Stimulated activated naive CD4-positive, alpha-beta T cell treated with Interleukin-2 at 50 U/mL for 16 hours (primary cell): ENCODE data around the gene RASGRP2.
A peak's percentile ranks its signal among the peaks of the same experiment; 100 is the strongest.

ENCODE experiments used
- DNase-seq: peaks from one replicate; lab custom pipeline; 2025; lab: John Stamatoyannopoulos, UW

Gene RASGRP2

DNA sequence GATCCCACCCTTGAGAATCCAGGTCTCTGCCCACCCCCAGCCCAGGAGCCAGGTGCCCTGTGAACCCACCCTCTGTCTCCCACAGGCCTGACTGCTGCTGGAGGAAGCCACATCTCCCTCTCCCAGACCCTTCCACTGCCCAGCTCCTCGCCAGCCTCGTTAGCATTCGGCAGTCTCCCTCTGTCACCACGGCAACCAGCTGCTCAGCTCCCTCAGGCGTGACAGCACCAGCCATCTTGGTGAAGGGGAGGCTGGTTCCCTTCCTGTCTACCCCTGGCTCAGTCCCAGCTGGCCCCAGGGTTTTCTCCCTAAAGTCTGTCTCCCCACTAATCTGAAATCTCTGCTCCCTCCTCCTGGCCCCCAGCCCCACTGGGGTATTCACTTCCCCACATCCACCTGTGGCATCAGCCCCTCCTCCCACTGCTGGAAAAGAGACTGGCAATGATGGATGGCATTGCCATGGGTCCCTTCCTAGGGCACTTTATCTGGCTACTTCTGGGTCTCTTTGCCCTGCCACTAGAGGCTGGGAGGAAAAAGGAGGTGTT, 49.0 kb downstream of the RASGRP2 start:
- no peak for DNase-seq

DNA sequence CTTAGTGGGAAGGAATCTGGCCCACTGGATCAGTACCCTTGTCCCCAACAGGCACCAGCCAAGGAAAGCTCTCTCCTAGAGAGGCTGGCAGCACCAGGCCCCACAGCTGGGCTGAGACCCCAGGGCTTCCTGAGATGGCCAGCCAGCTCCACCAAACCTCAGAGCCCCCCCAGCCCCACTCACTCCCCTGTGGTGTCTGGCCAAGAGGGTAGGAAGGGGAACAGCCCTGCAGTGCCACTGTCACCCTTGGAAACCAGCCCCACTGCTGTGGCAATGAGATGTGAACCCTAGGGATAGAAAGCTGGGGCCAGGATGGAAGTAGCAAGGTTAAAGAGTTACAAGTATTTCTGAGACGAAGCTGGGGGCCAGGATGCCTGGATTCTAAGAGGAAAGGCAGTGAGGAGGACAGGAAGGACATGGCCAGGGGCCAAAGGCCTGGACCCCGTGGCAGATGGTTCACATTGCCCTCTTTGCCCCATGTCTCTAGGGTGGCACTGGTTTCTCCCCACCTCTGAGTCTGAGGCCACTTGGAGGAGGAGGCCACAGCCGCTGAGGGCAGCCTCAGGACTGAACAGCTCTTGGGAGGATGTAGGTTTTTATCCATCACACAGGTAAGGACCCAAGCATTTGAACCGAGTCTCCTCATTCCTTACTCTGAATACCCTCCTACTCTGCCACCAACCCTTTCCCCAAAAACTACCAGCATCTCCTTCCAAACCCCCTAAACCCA, 49.8 kb downstream of the RASGRP2 start:
- no peak for DNase-seq

DNA sequence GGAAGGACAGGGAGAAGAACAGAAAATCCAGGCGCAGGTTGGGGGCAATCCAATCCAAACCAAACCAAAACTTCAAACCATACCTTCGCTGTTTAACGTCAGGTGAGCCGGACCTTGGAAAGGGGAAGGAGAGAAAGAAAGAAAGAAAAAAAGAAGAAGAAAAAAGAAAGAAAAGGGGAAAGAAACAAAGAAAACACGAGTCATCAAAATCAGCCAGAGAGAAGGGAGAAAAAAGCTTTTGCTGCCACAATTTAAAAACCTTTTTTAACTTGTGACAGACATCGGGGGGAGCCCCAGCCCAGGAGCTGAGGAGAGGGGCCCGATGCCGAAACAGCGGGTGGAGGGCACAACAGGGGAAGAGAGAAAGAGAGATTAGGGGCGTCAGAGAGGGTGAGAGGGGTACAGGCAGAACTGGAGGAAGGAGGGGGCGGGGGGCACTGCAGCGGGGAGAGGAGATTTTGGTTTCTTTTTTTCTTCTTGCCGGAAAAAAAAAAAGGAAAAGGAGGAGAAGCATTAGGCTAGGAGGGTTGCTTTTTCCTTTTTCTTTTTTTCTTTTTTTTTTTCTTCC, 51.1 kb downstream of the RASGRP2 start:
- no peak for DNase-seq

DNA sequence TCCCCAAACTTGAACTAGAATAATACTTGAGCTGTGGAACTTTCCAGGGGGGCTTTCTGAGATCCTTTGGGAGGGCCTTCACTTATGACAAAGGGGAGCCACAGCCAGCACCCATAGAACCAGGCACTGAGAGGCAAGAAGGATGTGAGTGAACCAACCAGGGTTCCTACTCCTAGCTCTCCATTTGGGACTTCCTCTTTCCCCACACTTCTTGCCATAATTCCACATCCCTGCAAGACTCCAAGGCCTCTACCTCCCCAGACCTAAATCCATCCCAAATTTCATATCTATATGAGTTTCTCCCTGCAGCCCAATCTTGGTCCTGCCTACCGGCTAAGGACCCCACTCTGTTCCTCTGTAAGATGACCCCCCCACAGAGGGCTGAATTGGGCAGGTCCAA, 52.4 kb downstream of the RASGRP2 start:
- DNase-seq = no peak

DNA sequence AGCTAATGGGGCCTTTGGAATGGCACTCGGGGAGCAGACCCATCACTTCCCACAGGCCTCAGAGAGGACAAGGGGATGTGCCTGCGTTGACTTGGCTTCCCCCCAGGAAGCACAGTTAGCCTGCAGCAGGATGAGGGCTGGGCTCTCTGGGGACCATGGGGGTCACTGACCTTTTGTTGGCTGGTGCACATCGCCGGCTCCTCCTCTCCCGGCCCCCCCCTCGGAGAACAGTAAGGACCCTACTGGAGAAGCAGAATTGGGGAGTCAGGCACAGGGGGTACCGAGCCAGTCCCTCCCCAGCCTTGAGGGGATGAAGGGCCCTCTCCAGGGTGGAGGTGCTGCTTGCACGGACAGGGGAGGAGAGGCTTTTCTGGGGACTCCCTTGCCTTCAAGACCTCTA, 53.7 kb downstream of the RASGRP2 start:
- no peak for DNase-seq

DNA sequence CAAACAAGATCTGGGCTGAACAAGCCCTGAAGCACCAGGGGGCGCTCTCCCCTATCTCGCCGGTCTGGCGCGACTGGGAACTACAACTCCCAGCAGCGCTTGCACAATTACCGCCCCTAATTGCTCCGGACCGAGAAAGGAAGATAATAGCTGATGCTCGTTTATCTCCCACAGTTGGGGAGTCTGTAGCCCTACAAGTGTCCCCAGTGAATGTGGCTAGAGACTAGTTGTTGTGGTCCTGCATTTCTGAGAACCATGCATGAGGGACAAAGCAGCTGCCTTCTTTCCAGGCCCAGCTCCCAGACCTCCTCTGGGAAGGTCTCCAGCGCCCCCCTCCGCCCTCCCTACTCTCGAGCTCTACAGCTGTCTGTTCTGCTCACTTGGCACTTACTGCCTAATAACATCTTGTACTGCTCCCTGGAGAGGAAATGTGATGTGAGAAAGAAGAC, 55.4 kb downstream of the RASGRP2 start:
- peak; percentile 83 for DNase-seq

DNA sequence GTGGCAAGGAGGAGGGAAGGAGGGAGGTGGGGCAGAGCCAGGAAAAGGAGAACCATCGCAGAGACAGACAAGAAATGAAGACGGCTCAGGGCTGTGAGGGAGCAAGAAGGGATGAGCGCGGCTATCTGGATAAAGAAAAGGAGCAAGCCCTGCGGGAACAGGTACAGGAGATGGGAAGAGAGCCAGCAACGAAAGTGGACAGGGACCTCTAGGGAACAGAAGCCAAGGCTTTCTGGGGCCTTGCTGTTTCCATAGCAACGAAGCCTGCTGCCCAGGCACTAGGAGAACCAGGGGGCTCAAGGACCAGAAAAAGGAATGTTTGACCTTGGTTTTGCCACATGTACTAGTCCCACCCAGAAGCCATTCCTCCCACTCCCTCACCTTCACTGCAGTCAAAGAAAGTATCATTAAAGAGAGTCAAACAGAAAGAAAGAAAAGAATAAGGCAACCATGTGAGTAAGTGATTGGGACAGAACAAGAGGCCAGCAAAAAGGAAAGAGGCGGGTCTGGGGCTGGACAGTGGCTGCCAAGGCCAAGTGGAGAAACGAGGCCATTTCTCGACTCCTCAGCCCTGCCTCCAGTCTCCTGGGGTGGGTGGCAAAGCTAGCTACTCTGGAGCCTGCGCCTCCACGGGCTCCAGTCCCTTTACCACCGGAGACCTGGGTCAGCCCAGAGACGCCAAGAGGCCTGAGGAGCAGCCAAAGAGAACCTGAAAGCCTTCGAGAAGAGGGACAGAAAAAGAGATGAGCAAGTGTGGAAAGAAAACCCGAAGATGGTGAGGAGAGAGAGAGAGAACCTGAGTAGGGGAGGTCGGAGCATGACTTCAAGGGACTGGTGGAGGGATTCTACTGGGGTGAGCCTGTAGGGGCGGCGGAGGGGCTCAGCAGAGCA, 56.1 kb downstream of the RASGRP2 start:
- DNase-seq = no peak

DNA sequence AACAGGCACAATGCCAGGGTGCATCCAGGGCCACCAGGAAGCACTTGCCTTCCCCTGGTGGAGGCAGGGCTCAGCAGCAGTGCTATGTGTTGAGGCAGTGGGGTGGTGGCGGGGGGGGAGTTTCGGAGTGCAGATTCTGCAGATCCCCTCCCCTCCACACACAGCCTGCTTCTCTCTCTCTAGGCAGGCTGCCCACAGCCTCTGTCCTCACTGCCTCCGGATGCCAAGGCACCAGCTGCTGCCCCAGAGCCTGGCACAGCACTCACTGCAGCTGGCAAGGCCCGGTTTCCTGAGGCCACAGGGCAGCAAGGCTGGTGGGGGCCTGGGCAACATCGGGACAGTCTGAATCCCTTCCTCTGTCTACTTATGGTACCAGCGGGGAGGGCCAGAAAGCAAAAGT, 56.7 kb downstream of the RASGRP2 start:
- no peak for DNase-seq

DNA sequence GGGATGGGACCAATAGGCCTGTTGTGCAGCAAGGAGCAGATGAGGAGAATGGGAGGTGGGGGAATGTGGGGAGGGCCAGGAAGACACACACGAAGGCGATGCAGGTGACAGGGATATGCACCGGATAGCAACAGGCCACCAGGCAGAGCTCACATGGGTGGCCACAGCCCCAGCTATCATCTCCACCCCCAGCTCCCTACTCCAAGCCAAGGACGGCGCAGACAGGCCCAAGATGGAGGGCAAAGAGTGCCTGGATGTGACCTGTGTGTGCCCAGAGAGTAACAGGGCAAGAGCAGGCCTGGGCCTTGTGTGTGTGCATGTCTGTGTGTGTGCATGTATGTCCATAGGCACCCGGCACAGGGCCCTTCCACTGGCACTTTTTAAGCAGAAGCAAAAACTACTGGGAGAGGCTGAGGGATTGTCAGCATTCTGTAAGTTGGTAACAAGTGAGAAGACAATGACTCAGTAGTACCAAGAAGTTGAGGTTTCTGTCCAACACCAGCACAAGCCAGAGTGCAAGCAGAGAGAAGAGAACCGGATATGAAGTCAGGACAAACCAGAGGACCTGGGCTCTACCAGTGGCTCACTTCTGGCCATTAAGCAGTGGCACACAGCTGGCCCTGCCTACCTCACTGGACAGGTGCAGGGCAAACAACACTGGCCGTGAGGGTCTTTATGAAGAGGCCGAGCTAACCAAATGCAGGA, 57.3 kb downstream of the RASGRP2 start:
- no peak for DNase-seq

DNA sequence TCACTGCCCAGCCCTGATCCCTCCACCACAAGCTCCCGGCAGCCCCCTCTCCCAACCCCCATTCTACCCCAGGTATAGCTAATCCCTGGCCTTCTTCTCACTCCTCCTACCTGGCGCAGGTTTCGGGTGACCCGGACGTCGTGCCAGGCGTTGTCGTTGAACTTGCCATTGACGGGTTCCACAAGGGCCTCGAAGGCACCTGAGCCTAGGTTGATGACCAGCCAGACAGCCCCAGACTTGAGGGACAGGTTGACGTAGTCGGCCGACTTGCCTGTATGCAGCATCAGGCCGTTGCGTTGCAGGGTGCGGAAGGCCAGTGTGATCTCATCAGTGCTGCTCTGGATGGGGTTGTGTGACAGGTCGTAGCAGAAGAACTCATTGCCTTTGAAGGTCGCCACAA, 58.4 kb downstream of the RASGRP2 start:
- DNase-seq = no peak

DNA sequence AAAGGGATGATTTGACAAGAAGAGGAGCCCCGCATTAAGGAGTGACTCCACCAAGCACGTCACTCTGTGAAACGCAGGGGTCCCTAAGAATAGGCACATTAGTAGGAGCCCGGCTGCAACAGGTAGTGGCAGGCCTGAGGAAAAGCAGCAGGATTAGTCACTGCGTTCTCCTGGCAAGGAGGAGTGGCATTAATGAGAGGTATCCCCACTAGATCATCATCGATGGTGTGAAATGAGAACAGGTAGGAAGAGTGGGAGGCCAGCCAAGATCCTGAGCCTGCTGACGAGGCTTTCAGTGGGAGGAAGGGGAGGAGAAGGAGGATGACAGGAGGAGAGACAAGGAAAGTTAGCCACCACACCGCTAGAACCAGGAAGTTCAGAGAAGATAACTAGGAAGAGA, 59.6 kb downstream of the RASGRP2 start:
- DNase-seq = no peak

DNA sequence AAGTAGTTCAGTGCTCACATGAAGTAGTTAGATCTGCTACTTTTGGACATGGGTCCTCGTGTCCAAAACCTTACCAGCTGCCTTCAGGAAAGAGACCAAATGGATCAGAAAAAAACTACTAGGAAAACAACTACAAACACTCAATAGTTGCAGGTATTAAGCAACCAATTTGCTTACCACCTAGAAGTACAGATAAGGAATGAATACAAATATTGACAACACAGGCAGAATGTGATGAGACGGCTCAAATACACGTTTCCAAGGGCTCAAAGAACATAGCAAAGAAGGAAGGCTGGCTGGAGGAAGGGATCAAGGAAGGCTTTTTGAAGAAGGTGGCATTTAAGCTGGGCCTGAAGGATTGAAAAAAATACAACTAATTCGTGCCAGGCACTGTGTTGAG, 62.8 kb downstream of the RASGRP2 start:
- no peak for DNase-seq

DNA sequence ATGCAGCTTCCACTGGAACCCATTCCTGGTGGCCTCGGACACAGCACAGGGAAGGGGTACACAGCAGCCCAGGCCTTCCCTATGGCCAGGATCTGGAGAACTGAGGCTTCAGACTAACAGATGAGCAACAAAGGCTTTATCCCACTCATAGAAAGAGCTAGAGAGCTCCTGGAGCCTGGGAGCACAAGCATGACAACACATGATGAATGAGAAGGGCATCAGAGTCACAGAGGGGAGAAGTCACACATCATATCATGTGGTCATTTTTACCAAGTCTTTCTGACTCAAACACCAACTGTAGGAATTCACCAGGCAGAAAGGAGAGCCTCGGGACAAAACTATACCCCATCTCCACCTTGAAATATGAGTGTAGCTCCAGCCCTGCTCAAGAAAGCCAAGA, 64.1 kb downstream of the RASGRP2 start:
- DNase-seq = no peak

DNA sequence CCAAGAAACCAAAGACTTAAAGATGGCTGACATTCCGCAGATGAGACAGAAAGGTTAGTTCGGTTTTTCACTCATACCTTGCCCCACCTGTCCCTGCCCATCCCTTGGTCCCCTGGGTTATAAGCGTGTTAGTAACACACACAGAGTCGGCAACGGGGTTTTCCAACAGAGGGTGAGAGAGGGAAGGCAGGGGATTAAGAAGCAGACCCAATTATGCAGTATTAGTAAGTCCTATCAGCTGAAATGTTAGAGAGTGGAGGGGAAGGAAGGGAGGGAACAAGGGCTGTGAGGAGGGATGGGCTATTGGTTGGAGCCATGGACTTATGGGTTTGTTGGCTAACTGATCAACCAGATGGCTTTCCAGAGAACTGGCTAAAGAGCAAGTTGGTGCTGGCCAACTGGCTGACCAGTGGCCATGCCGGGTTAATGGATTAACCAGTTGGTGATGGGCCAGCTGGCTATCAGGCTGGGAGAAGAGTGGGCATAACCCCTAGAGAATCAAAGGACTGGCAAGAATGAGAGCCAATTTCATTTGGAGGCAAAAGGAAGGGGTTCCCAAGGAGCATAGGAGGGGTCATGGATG, 66.4 kb downstream of the RASGRP2 start:
- no peak for DNase-seq
